HT1080 (cell line): ENCODE data around the gene PHF19. TPM values are rescaled to one million over a fixed set of nuclear protein-coding genes. Genes with fewer than 3 reads are reported as not detected.
A peak's percentile ranks its signal among the peaks of the same experiment; 100 is the strongest.

Experiments
- DNase-seq: peaks from one replicate; pipeline ENCODE4 v3.0.0-alpha.2; 2015; ENCODE audit warnings: low read depth
- total RNA-seq: library from RNA; depleted of rRNA; stranded (reverse); fragments of >200 nt; shearing (Covaris generic); gene quantifications from 2 replicates; pipeline ENCODE4 v1.2.3, GENCODE V29; 2014

The PHF19 gene
- total RNA-seq, 1 experiment from 2014 or later: 97.9 TPM

- no peak for DNase-seq
Observed at GRCh38 chr9:120874226-120875194, 2.5 kb downstream of the PHF19 start.

DNA sequence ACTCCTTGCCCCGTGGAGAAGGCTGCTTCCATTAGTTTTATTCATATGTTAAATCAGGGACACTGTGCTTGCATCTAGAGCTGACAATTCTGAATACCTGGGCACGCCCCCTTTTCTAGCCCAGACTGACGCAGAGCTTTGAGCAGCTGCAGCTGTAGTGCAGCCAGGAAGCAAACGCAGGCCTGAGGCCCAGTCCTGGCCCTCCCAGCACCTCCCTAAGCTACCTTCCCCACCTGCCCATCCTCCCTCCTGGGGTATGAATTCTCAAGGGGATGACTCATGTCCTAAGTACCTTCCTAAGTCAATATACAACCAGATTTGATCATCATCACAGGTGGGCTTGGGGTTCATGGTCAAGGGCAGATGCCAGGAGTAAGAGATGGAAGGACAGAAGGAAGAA, 3.5 kb downstream of the PHF19 start:
- DNase-seq: peak; percentile 62

DNA sequence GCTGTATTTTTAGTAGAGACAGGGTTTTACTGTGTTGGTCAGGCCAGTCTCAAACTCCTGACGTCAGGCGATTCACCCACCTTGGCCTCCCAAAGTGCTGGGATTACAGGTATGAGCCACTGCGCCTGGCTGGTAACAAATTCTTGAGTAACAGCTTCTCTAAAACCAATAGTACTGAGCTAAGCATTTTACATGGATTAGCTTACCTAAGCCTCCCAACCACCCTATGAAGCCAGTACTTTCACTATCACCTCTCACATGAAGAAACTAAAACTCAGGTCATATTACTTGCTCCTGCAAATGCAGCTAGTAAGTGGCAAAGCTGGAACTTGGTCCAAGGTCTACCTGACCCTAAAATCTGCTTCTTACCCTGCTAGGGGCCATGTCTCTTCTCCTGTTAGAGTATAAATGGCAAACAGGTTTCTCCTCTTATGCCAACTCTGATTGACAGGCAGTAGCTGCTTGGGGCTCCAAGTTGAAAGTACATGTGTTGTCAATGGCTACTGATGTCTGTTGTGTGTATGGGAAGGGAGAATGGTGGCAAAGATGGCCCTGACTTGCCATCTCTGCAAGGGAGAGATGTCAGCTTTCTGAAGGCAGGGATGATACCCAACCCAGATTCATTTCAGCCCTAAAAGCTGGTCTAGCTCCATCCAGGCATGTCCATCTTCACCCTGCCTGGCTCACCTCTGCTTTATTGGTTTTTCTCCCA, 4.0 kb downstream of the PHF19 start:
- DNase-seq: no peak

- no peak for DNase-seq
Observed at GRCh38 chr9:120870206-120870605, 6.8 kb downstream of the PHF19 start.

GRCh38 chr9:120869726-120870125, 7.3 kb downstream of the PHF19 start:
- no peak for DNase-seq

- no peak for DNase-seq
Observed at GRCh38 chr9:120869360-120869687, 7.7 kb downstream of the PHF19 start.

GRCh38 chr9:120868676-120869359, 8.2 kb downstream of the PHF19 start:
- no peak for DNase-seq

DNA sequence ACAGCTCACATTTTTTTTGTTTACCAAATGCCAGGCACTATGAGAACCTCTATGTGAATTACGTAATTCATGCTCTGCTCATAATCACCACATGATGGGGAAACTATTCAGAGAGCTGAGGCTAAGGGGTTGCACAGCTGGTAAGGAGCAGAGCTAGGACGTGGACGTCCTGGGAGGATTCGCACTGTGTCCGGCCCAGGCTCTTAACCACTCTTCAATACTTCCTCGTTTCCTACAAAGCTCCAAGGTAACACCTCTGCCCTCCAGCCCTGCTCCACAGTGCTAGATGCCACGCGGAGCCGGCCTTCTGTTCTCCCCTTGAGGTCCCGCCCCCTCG, 8.7 kb downstream of the PHF19 start:
- no peak for DNase-seq

GRCh38 chr9:120867676-120868338, 9.2 kb downstream of the PHF19 start:
- no peak for DNase-seq

- DNase-seq: no peak
Observed at GRCh38 chr9:120866651-120867050, 10.3 kb downstream of the PHF19 start.

- no peak for DNase-seq
Observed at GRCh38 chr9:120865809-120866208, 11.2 kb downstream of the PHF19 start.

DNA sequence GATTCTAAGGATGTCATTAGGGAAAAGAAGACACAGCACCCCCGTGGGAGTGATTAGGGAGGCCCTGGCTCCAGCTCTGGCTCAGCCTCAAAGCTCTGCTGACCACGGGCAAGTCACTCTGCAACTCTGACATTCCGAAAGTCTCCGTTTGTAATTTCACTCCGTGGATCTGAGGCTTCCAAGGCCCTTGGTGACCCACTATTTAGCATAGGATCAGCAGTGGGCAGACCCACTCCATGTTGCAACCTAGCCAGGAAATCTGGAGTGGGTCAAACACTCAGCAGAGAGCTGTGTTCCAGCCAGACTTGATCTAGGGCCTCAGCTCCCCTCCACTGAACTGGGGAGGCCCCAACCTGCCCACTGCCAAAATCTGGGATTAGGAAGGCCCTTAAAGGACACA, 11.8 kb downstream of the PHF19 start:
- no peak for DNase-seq

- no peak for DNase-seq
Observed at GRCh38 chr9:120864719-120865118, 12.3 kb downstream of the PHF19 start.

DNA sequence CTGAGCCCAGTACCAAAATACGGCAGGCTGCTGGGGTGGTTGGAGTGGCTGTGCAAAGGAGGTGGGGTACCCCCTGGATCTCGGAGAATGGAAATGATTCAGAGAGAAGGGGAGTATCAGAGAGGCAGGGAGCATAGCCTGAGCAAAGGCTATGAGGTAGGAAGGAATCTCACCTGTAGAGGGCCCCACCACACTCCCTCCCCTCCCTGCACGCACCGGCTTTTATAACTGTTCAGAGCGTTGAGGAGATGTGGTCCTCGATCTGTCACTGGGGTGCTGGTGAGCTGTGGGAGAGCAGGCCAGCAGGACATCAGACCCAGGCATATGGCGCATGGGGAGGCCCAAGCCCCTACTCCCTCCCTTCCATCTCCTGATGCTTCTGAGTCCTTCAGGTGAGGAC, 13.2 kb downstream of the PHF19 start:
- no peak for DNase-seq

DNA sequence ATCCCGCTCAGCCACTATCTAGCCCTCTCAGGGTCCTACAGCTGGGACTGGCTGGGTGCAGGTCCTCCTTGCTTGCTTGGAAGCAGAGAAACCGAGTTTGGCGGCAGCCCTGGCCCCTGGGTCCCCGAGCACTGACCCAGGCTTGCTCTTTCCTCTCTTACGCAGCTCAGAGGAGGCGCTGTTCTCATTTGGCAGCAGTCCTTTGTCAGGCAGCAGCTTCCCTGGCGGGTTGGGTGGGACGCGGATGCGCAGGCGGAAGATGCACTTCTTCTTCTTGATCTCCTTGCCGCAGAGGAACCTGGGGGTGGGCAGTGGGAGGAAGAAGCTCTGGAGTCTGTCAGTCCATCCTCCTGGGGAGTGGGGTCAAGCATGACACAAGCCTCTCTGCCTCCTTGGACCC, 14.5 kb downstream of the PHF19 start:
- DNase-seq: no peak

GRCh38 chr9:120861935-120862334, 15.1 kb downstream of the PHF19 start:
- DNase-seq: no peak

GRCh38 chr9:120860083-120860482, 16.9 kb downstream of the PHF19 start:
- no peak for DNase-seq

DNA sequence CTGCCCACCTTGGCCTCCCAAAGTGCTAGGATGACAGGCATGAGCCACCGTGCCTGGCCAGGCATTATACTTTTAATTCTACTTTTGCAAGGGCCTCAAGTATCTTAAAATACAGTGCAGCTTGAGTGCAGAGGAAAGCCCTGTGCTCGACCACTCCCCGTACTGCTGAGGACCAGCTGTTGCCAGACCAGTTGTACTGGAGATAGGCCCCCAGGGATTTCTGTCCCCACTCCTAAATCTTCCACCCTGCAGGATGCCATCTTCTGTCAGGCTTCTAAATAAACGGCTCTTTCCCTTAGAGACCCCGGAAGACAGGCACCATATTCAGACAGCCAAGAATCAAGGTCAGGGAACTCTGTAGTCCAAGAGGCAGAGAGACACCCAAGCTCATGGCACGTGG, 17.6 kb downstream of the PHF19 start:
- no peak for DNase-seq

DNA sequence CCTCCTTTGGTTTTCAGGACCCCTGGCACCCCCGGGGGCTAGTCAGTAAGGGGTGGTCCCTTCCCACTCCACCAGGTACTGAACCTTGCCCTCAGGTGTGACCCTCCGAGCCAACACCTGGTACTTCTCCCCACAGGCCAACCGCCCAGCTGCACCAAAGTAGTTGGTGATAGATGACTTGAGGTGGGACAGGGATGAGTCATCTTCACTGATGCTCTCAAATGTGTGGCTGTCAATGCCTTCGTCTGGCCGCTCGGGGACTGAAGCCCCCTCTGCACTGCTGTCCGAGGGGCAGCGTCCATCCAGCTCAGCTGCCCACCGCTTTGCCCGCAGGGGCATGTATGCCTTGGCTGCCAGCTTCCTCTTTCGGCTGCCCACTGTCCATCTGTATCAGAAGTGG, 19.1 kb downstream of the PHF19 start:
- no peak for DNase-seq

GRCh38 chr9:120857481-120857880, 19.5 kb downstream of the PHF19 start:
- no peak for DNase-seq

- no peak for DNase-seq
Observed at GRCh38 chr9:120856700-120857099, 20.3 kb downstream of the PHF19 start.
